SK-N-SH (cell line): ENCODE results near the gene PKN1. TPM values are rescaled to one million over a fixed set of nuclear protein-coding genes. Genes with fewer than 3 reads are reported as not detected.

Source experiments
- CTCF ChIA-PET: fragments of 300-600, 350-600 bp; formaldehyde crosslinking; extraction: SDS; loops from one replicate; lab custom pipeline; 2021; lab: Yijun Ruan, JAX
- POLR2A ChIA-PET: fragments of 350-600 bp; sonication (Branson Sonifier 250); formaldehyde crosslinking; extraction: SDS; loops from one replicate; lab custom pipeline; 2020; ENCODE audit warnings: antibody characterized with exemption, inconsistent platforms; lab: Yijun Ruan, JAX
- DNase-seq: peaks from one replicate; pipeline ENCODE4 v3.0.0; 2012
- H2AFZ ChIP-seq: fragments of 200-600 bp; sonication (generic); 2 replicates; pipeline ENCODE4 v1.8.1; 2016; ENCODE audit warnings: antibody characterized with exemption, mild to moderate bottlenecking, low read depth
- H3F3A ChIP-seq: fragments of 200-600 bp; sonication (generic); replicated peaks from 2 replicates; pipeline ENCODE3; 2016; ENCODE audit warnings: antibody characterized with exemption, mild to moderate bottlenecking; ENCODE audit not compliant: insufficient read depth
- H3K27ac ChIP-seq, 2 experiments: fragments of 200-500 bp in 1 of 2; fragments of 200-600 bp in 1 of 2; sonication (Bioruptor generic) in 1 of 2; sonication (generic), shearing (Covaris generic) in 1 of 2; 2 replicates each; pipeline versions ENCODE4 v1.5.1 to v1.6.1; 2014 to 2016; ENCODE audit warnings: low read depth in 2 of 2, inconsistent platforms in 1 of 2, low read length in 1 of 2, mild to moderate bottlenecking in 1 of 2, mixed read lengths in 1 of 2
- H3K27me3 ChIP-seq: fragments of 200-600 bp; sonication (generic), shearing (Covaris generic); 2 replicates; pipeline ENCODE4 v1.6.1; 2016; ENCODE audit warnings: mixed run types; ENCODE audit not compliant: insufficient read depth
- H3K36me3 ChIP-seq, 2 experiments: fragments of 200-500 bp in 1 of 2; fragments of 200-600 bp in 1 of 2; sonication (Bioruptor generic) in 1 of 2; sonication (generic) in 1 of 2; replicated peaks in 1 of 2; 2 replicates each; pipeline versions ENCODE3 to v1.5.1; 2014 to 2016; ENCODE audit warnings: low read length in 1 of 2, mild to moderate bottlenecking in 1 of 2; ENCODE audit not compliant: insufficient read depth in 2 of 2, control insufficient read depth in 1 of 2
- H3K4me1 ChIP-seq, 2 experiments: fragments of 200-500 bp in 1 of 2; fragments of 200-600 bp in 1 of 2; sonication (Bioruptor generic) in 1 of 2; sonication (generic), shearing (Covaris generic) in 1 of 2; 2 replicates each; pipeline versions ENCODE4 v1.5.1 to v1.6.1; 2014 to 2016; ENCODE audit warnings: low read depth in 1 of 2, low read length in 1 of 2, mixed run types in 1 of 2; ENCODE audit not compliant: insufficient read depth in 2 of 2, control insufficient read depth in 1 of 2
- H3K4me2 ChIP-seq: fragments of 200-600 bp; sonication (generic), shearing (Covaris generic); 2 replicates; pipeline ENCODE4 v1.6.1; 2017; ENCODE audit warnings: mixed run types
- H3K4me3 ChIP-seq, 2 experiments: fragments of 200-500 bp in 1 of 2; fragments of 200-600 bp in 1 of 2; sonication (Bioruptor generic) in 1 of 2; sonication (generic), shearing (Covaris generic) in 1 of 2; 2 replicates each; pipeline versions ENCODE4 v1.5.1 to v1.8.1; 2014 to 2016; ENCODE audit warnings: low read depth in 2 of 2, inconsistent platforms in 1 of 2, low read length in 1 of 2, mild to moderate bottlenecking in 1 of 2, mixed read lengths in 1 of 2, moderate library complexity in 1 of 2
- H3K79me2 ChIP-seq: fragments of 200-600 bp; sonication (generic); 2 replicates; pipeline ENCODE4 v1.8.1; 2017; ENCODE audit warnings: mild to moderate bottlenecking; ENCODE audit not compliant: insufficient read depth
- H3K9ac ChIP-seq: fragments of 200-600 bp; sonication (generic); 2 replicates; pipeline ENCODE4 v1.6.1; 2017; ENCODE audit warnings: mixed run types
- H3K9me2 ChIP-seq: fragments of 200-600 bp; sonication (generic); 2 replicates; pipeline ENCODE4 v1.6.1; 2017; ENCODE audit warnings: mixed run types
- H3K9me3 ChIP-seq: fragments of 200-600 bp; sonication (generic); 2 replicates; pipeline ENCODE4 v1.6.1; 2017; ENCODE audit warnings: mixed run types, mild to moderate bottlenecking, moderate library complexity
- H4K20me1 ChIP-seq: fragments of 200-600 bp; sonication (generic); 2 replicates; pipeline ENCODE4 v1.6.1; 2017; ENCODE audit warnings: mild to moderate bottlenecking, mixed run types; ENCODE audit not compliant: insufficient read depth
- EP300 ChIP-seq, 2 experiments: IDR thresholded peaks; 2 replicates each; pipeline versions ENCODE4 v1.4.0 to v1.6.1; 2012; ENCODE audit warnings: borderline replicate concordance in 1 of 2, low read depth in 1 of 2, low read length in 1 of 2
- FOSL2 ChIP-seq: IDR thresholded peaks from 2 replicates; pipeline ENCODE4 v1.4.0; 2012; ENCODE audit warnings: low read depth, mild to moderate bottlenecking, moderate library complexity, borderline replicate concordance
- FOXJ3 ChIP-seq: sonication (generic); formaldehyde crosslinking; IDR thresholded peaks from 2 replicates; pipeline ENCODE4 v1.5.1; 2020; ENCODE audit warnings: mild to moderate bottlenecking, missing genetic modification reagents
- FOXM1 ChIP-seq: IDR thresholded peaks from 2 replicates; pipeline ENCODE4 v1.4.0; 2012; ENCODE audit warnings: low read depth, mild to moderate bottlenecking
- GABPA ChIP-seq: IDR thresholded peaks from 2 replicates; pipeline ENCODE4 v1.4.0; 2012; ENCODE audit warnings: low read depth, mild to moderate bottlenecking
- GATA2 ChIP-seq: sonication (generic); formaldehyde crosslinking; IDR thresholded peaks from 2 replicates; pipeline ENCODE4 v1.5.0; 2020; ENCODE audit warnings: mild to moderate bottlenecking, missing genetic modification reagents
- JUND ChIP-seq: IDR thresholded peaks from 2 replicates; pipeline ENCODE4 v1.4.0; 2012
- MEF2A ChIP-seq: IDR thresholded peaks from 2 replicates; pipeline ENCODE4 v1.4.0; 2012; ENCODE audit warnings: low read depth, borderline replicate concordance
- NFIC ChIP-seq: IDR thresholded peaks from 2 replicates; pipeline ENCODE4 v1.4.0; 2012; ENCODE audit warnings: borderline replicate concordance
- NRF1 ChIP-seq: IDR thresholded peaks from 2 replicates; pipeline ENCODE4 v1.6.1; 2012; ENCODE audit warnings: low read depth, mild to moderate bottlenecking, low read length
- POLR2AphosphoS5 ChIP-seq: IDR thresholded peaks from 2 replicates; pipeline ENCODE4 v1.6.1; 2012; ENCODE audit warnings: low read depth, low read length
- RAD21 ChIP-seq: IDR thresholded peaks from 2 replicates; pipeline ENCODE4 v1.6.1; 2012; ENCODE audit warnings: mild to moderate bottlenecking, low read length
- TAF1 ChIP-seq: IDR thresholded peaks from 2 replicates; pipeline ENCODE4 v1.6.1; 2012; ENCODE audit warnings: low read depth, mild to moderate bottlenecking, low read length, moderate library complexity, borderline replicate concordance
- USF1 ChIP-seq: IDR thresholded peaks from 2 replicates; pipeline ENCODE4 v1.4.0; 2012; ENCODE audit warnings: low read depth, borderline replicate concordance
- USF2 ChIP-seq: fragments of 150-350 bp; IDR thresholded peaks from 2 replicates; pipeline ENCODE4 v1.6.1; 2017; ENCODE audit warnings: antibody characterized with exemption, low read length, low read depth, borderline replicate concordance
- YY1 ChIP-seq: IDR thresholded peaks from 2 replicates; pipeline ENCODE4 v1.4.0; 2012; ENCODE audit warnings: low read depth, mild to moderate bottlenecking
- whole genome bisulfite sequencing: methylation state at CpG from one replicate; pipeline ENCODE4 v1.1.6; 2017; ENCODE audit warnings: low lambda C conversion rate; 5-methylcytosine and 5-hydroxymethylcytosine counted together
- polyA plus RNA-seq, 3 experiments: library from polyadenylated mRNA; depleted of rRNA; stranded (reverse); fragments of >200 nt; gene quantifications; 2 replicates each; pipeline ENCODE4 v1.2.3, GENCODE V29; 2012
- TF ChIP-seq, protein P1 (sequence below): IDR thresholded peaks from 2 replicates; pipeline ENCODE4 v1.6.1; 2012; ENCODE audit warnings: mild to moderate bottlenecking, low read depth, low read length, moderate library complexity
- TF ChIP-seq, protein P2 (sequence below): IDR thresholded peaks from 2 replicates; pipeline ENCODE4 v1.4.0; 2012; ENCODE audit warnings: low read depth, borderline replicate concordance
- TF ChIP-seq, protein P3 (sequence below): fragments of 200-600 bp; sonication (generic); IDR thresholded peaks from 2 replicates; pipeline ENCODE4 v1.6.1; 2017; ENCODE audit warnings: antibody characterized with exemption, mild to moderate bottlenecking, moderate library complexity

Gene PKN1
- polyA plus RNA-seq, 1 of the 3 experiments (the other 2 are of a cell fraction): 99.6 TPM

GRCh38 chr19:14497228-14497921, 64.3 kb downstream of the PKN1 start (continued):
- TF ChIP-seq, protein P1, sequence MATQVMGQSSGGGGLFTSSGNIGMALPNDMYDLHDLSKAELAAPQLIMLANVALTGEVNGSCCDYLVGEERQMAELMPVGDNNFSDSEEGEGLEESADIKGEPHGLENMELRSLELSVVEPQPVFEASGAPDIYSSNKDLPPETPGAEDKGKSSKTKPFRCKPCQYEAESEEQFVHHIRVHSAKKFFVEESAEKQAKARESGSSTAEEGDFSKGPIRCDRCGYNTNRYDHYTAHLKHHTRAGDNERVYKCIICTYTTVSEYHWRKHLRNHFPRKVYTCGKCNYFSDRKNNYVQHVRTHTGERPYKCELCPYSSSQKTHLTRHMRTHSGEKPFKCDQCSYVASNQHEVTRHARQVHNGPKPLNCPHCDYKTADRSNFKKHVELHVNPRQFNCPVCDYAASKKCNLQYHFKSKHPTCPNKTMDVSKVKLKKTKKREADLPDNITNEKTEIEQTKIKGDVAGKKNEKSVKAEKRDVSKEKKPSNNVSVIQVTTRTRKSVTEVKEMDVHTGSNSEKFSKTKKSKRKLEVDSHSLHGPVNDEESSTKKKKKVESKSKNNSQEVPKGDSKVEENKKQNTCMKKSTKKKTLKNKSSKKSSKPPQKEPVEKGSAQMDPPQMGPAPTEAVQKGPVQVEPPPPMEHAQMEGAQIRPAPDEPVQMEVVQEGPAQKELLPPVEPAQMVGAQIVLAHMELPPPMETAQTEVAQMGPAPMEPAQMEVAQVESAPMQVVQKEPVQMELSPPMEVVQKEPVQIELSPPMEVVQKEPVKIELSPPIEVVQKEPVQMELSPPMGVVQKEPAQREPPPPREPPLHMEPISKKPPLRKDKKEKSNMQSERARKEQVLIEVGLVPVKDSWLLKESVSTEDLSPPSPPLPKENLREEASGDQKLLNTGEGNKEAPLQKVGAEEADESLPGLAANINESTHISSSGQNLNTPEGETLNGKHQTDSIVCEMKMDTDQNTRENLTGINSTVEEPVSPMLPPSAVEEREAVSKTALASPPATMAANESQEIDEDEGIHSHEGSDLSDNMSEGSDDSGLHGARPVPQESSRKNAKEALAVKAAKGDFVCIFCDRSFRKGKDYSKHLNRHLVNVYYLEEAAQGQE: no peak
- TF ChIP-seq GABPA: no peak
- TF ChIP-seq, protein P2, sequence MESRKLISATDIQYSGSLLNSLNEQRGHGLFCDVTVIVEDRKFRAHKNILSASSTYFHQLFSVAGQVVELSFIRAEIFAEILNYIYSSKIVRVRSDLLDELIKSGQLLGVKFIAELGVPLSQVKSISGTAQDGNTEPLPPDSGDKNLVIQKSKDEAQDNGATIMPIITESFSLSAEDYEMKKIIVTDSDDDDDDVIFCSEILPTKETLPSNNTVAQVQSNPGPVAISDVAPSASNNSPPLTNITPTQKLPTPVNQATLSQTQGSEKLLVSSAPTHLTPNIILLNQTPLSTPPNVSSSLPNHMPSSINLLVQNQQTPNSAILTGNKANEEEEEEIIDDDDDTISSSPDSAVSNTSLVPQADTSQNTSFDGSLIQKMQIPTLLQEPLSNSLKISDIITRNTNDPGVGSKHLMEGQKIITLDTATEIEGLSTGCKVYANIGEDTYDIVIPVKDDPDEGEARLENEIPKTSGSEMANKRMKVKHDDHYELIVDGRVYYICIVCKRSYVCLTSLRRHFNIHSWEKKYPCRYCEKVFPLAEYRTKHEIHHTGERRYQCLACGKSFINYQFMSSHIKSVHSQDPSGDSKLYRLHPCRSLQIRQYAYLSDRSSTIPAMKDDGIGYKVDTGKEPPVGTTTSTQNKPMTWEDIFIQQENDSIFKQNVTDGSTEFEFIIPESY: no peak
- TF ChIP-seq MEF2A: no peak
- no peak for TF ChIP-seq EP300 (IDR thresholded peaks at IDR 0.05; ENCODE audit: borderline replicate concordance in 1 of 2, low read depth in 1 of 2, low read length in 1 of 2)
- TF ChIP-seq USF2: no peak
- no peak for TF ChIP-seq NFIC
- TF ChIP-seq RAD21: no peak
- TF ChIP-seq YY1: no peak
- TF ChIP-seq FOSL2: no peak

GRCh38 chr19:14502334-14503092, 69.4 kb downstream of the PKN1 start:
- no peaks in the 10 kb centered on the region for H3K9me2 ChIP-seq
- H3K79me2 ChIP-seq: no peaks in the 10 kb centered on the region
- no peak overlapping the region for H3K9ac ChIP-seq
- 63% methylated on average over 10 of the region's 11 CpGs for WGBS
- no peak overlapping the region for H3K4me3 ChIP-seq
- no peaks in the 10 kb centered on the region for H3K27me3 ChIP-seq
- H3K9me3 ChIP-seq: no peaks in the 10 kb centered on the region
- H3K4me2 ChIP-seq: no peak overlapping the region
- peaks cover 28% of the 10 kb centered on the region for H3F3A ChIP-seq
- POLR2A ChIA-PET: no interaction called here
- no peak for DNase-seq
- no peaks in the 10 kb centered on the region for H3K36me3 ChIP-seq
- H4K20me1 ChIP-seq: no peaks in the 10 kb centered on the region
- H3K4me1 ChIP-seq: peaks cover 0 to 1% of the 10 kb centered on the region in 2 experiments; a peak in 1 of 4 replicates
- CTCF ChIA-PET: no interaction called here
- no peak overlapping the region for H2AFZ ChIP-seq
- no peak overlapping the region for H3K27ac ChIP-seq
- no peak for TF ChIP-seq FOXJ3 (CRISPR knock-in tag)
- no peak for TF ChIP-seq TAF1
- no peak for TF ChIP-seq POLR2AphosphoS5
- no peak for TF ChIP-seq RAD21
- no peak for TF ChIP-seq NRF1
- TF ChIP-seq JUND: no peak
- TF ChIP-seq, protein P3, sequence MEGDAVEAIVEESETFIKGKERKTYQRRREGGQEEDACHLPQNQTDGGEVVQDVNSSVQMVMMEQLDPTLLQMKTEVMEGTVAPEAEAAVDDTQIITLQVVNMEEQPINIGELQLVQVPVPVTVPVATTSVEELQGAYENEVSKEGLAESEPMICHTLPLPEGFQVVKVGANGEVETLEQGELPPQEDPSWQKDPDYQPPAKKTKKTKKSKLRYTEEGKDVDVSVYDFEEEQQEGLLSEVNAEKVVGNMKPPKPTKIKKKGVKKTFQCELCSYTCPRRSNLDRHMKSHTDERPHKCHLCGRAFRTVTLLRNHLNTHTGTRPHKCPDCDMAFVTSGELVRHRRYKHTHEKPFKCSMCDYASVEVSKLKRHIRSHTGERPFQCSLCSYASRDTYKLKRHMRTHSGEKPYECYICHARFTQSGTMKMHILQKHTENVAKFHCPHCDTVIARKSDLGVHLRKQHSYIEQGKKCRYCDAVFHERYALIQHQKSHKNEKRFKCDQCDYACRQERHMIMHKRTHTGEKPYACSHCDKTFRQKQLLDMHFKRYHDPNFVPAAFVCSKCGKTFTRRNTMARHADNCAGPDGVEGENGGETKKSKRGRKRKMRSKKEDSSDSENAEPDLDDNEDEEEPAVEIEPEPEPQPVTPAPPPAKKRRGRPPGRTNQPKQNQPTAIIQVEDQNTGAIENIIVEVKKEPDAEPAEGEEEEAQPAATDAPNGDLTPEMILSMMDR: no peak
- no peak for TF ChIP-seq USF1
- TF ChIP-seq FOXM1: no peak
- TF ChIP-seq FOSL2: no peak
- TF ChIP-seq GATA2 (CRISPR knock-in tag): no peak
- TF ChIP-seq USF2: no peak
- TF ChIP-seq NFIC: no peak
